ENCODE measurements around the gene C2orf72. TPM values are rescaled to one million over a fixed set of nuclear protein-coding genes. Genes with fewer than 3 reads are reported as not detected.

Gene C2orf72
- total and polyA plus RNA-seq, 4 donors, result 0.28 to 1.3 (median 0.56) TPM

- no peaks in the 10 kb centered on the region for H3K27me3 ChIP-seq (ENCODE audit: control insufficient read depth in 3 of 3, insufficient read depth in 3 of 3, low read length in 2 of 3)
- H3K4me3 ChIP-seq, result peak overlapping the region; percentile 100
- peaks cover 0 to 22% (median 13%) of the 10 kb centered on the region in 5 donors for H3K4me1 ChIP-seq (ENCODE audit: control insufficient read depth in 5 of 5, insufficient read depth in 5 of 5, low read length in 5 of 5)
- 6 to 11% methylated on average over 10 of the region's 10 CpGs for WGBS, 2 donors
- DNase-seq, result no peak
- TF ChIP-seq CTCF (IDR thresholded peaks at IDR 0.05; ENCODE audit: control extremely low read depth, extremely low read depth), result no peak
- H3K36me3 ChIP-seq (ENCODE audit: control insufficient read depth in 4 of 4, insufficient read depth in 4 of 4, low read length in 4 of 4), result peaks cover 0 to 10% (median 3%) of the 10 kb centered on the region in 4 donors
- peak overlapping the region; percentile 76 to 88 for H3K9ac ChIP-seq (ENCODE audit: insufficient read depth in 1 of 2, low read length in 2 of 2)
- H3K27ac ChIP-seq (ENCODE audit: low read depth in 1 of 2, low read length in 1 of 2), result peak overlapping the region in 1 of 2 donors; percentile 89
- no peak for ATAC-seq (ENCODE audit: insufficient read depth, low FRiP score)
- H3K9me3 ChIP-seq (ENCODE audit: control insufficient read depth in 4 of 4, insufficient read depth in 3 of 4, low read length in 3 of 4), result no peaks in the 10 kb centered on the region
Observed at GRCh38 chr2:231057590-231057989, 20.3 kb downstream of the C2orf72 start.

GRCh38 chr2:231058761-231059550, 21.6 kb downstream of the C2orf72 start:
- DNase-seq (no peak), ATAC-seq (ENCODE audit: insufficient read depth, low FRiP score) (no peak)
- no peak for TF ChIP-seq CTCF (IDR thresholded peaks at IDR 0.05; ENCODE audit: control extremely low read depth, extremely low read depth)
- H3K4me1 ChIP-seq (ENCODE audit: control insufficient read depth in 5 of 5, insufficient read depth in 5 of 5, low read length in 5 of 5), result peaks cover 0 to 24% (median 13%) of the 10 kb centered on the region in 5 donors
- H3K27me3 ChIP-seq (ENCODE audit: control insufficient read depth in 3 of 3, insufficient read depth in 3 of 3, low read length in 2 of 3), result no peaks in the 10 kb centered on the region
- WGBS, 2 donors, result 85 to 89% methylated on average over 4 of the region's 4 CpGs
- peak overlapping the region; percentile 17 to 61 for H3K9ac ChIP-seq (ENCODE audit: insufficient read depth in 1 of 2, low read length in 2 of 2)
- no peak overlapping the region for H3K4me3 ChIP-seq
- H3K27ac ChIP-seq (ENCODE audit: low read depth in 1 of 2, low read length in 1 of 2), result peak overlapping the region in 1 of 2 donors; percentile 6
- no peaks in the 10 kb centered on the region for H3K9me3 ChIP-seq (ENCODE audit: control insufficient read depth in 4 of 4, insufficient read depth in 3 of 4, low read length in 3 of 4)
- peaks cover 0 to 18% (median 9%) of the 10 kb centered on the region in 4 donors for H3K36me3 ChIP-seq (ENCODE audit: control insufficient read depth in 4 of 4, insufficient read depth in 4 of 4, low read length in 4 of 4)

- H3K4me1 ChIP-seq (ENCODE audit: control insufficient read depth in 5 of 5, insufficient read depth in 5 of 5, low read length in 5 of 5), result peaks cover 0 to 24% (median 13%) of the 10 kb centered on the region in 5 donors
- H3K27me3 ChIP-seq (ENCODE audit: control insufficient read depth in 3 of 3, insufficient read depth in 3 of 3, low read length in 2 of 3), result no peaks in the 10 kb centered on the region
- DNase-seq (no peak), ATAC-seq (ENCODE audit: insufficient read depth, low FRiP score) (no peak)
- WGBS, 2 donors, result 83 to 93% methylated on average over 2 of the region's 2 CpGs
- H3K36me3 ChIP-seq (ENCODE audit: control insufficient read depth in 4 of 4, insufficient read depth in 4 of 4, low read length in 4 of 4), result peaks cover 0 to 26% (median 10%) of the 10 kb centered on the region in 4 donors
- no peaks in the 10 kb centered on the region for H3K9me3 ChIP-seq (ENCODE audit: control insufficient read depth in 4 of 4, insufficient read depth in 3 of 4, low read length in 3 of 4)
- no peak overlapping the region for H3K4me3 ChIP-seq
- no peak for TF ChIP-seq CTCF (IDR thresholded peaks at IDR 0.05; ENCODE audit: control extremely low read depth, extremely low read depth)
- H3K9ac ChIP-seq (ENCODE audit: insufficient read depth in 1 of 2, low read length in 2 of 2), result no peak overlapping the region
- no peak overlapping the region for H3K27ac ChIP-seq (ENCODE audit: low read depth in 1 of 2, low read length in 1 of 2)
Observed at GRCh38 chr2:231059756-231060155, 22.4 kb downstream of the C2orf72 start.

All from lung (tissue), 12 donors.